A549 (cell line): ENCODE data around the gene MRPL36. TPM values are rescaled to one million over a fixed set of nuclear protein-coding genes. Genes with fewer than 3 reads are reported as not detected.

ENCODE experiments used
- ATAC-seq, 2 experiments: fragments of 200-7000 bp in 1 of 2; fragments of >200 bp in 1 of 2; cut with Nextera tagmentation in 1 of 2; cut with Tn5 transposase in 1 of 2; 3 replicates each; pipeline versions ENCODE4 v1.8.0 to v1.9.1; 2018 to 2020; ENCODE audit warnings: mild to moderate bottlenecking in 1 of 2, moderate library complexity in 1 of 2
- CTCF ChIA-PET: fragments of 300-600 bp; sonication (Branson Sonifier 250); formaldehyde crosslinking; extraction: SDS; loops from one replicate; lab custom pipeline; 2021; ENCODE audit warnings: antibody characterized with exemption, inconsistent platforms; lab: Yijun Ruan, JAX
- POLR2A ChIA-PET: fragments of 350-600 bp; formaldehyde crosslinking; extraction: SDS; loops from one replicate; lab custom pipeline; 2021; ENCODE audit warnings: antibody characterized with exemption, inconsistent platforms; lab: Yijun Ruan, JAX
- DNase-seq, 2 experiments: peaks; one replicate each; pipeline versions ENCODE4 v3.0.0 to v3.0.0-alpha.2; 2011 to 2016; ENCODE audit warnings: low read depth in 1 of 2, low spot score in 1 of 2
- FAIRE-seq: peaks from 2 replicates; lab custom pipeline; 2011; peaks lifted over from hg19 to GRCh38; lab: Jason Lieb, UNC
- H3K27ac ChIP-seq, 2 experiments: fragments of >200 bp; sonication (Bioruptor Twin); formaldehyde crosslinking; 3 replicates each; pipeline ENCODE4 v1.5.1; 2016 to 2017
- H3K4me1 ChIP-seq: fragments of >200 bp; sonication (Bioruptor Twin); formaldehyde crosslinking; 3 replicates; pipeline ENCODE4 v1.6.1; 2016
- H3K4me2 ChIP-seq: fragments of >200 bp; sonication (Bioruptor Twin); formaldehyde crosslinking; 3 replicates; pipeline ENCODE4 v1.6.1; 2016
- H3K4me3 ChIP-seq: fragments of >200 bp; sonication (Bioruptor Twin); formaldehyde crosslinking; 3 replicates; pipeline ENCODE4 v1.5.1; 2016
- H3K9me3 ChIP-seq: fragments of >200 bp; sonication (Bioruptor Twin); formaldehyde crosslinking; 3 replicates; pipeline ENCODE4 v1.6.1; 2016
- BHLHE40 ChIP-seq: IDR thresholded peaks from 2 replicates; pipeline ENCODE4 v1.6.1; 2012; ENCODE audit warnings: low read depth, low read length, inconsistent platforms
- CEBPB ChIP-seq, 2 experiments: fragments of >200 bp in 1 of 2; sonication (Bioruptor Twin) in 1 of 2; formaldehyde crosslinking in 1 of 2; IDR thresholded peaks; 2 replicates each; pipeline ENCODE4 v1.6.1; 2012 to 2016
- CHD4 ChIP-seq: fragments of 200-600 bp; sonication (generic); IDR thresholded peaks from 2 replicates; pipeline ENCODE4 v1.6.1; 2016; ENCODE audit warnings: antibody characterized with exemption, mild to moderate bottlenecking, borderline replicate concordance
- FOSL2 ChIP-seq, 2 experiments: fragments of 450-650 bp in 1 of 2; fragments of >200 bp in 1 of 2; sonication (Bioruptor Twin) in 1 of 2; formaldehyde crosslinking; IDR thresholded peaks; 2 replicates each; pipeline versions ENCODE4 v1.5.0 to v1.6.1; 2016 to 2020; ENCODE audit warnings: mild to moderate bottlenecking in 1 of 2, moderate library complexity in 1 of 2
- HDAC2 ChIP-seq: fragments of 200-600 bp; sonication (generic); IDR thresholded peaks from 2 replicates; pipeline ENCODE4 v1.6.1; 2016
- HOXA7 ChIP-seq: fragments of 250-450 bp; sonication (Bioruptor Pico); IDR thresholded peaks from 2 replicates; pipeline ENCODE4 v1.5.0; 2020; ENCODE audit warnings: mild to moderate bottlenecking, moderate library complexity
- HOXB5 ChIP-seq: fragments of 250-450 bp; sonication (Bioruptor Pico); IDR thresholded peaks from 2 replicates; pipeline ENCODE4 v1.5.0; 2020; ENCODE audit warnings: mild to moderate bottlenecking, moderate library complexity
- JUN ChIP-seq, 2 experiments: fragments of >200 bp; sonication (Bioruptor Twin); formaldehyde crosslinking; IDR thresholded peaks; 2 replicates in 1 of 2; 3 replicates in 1 of 2; pipeline ENCODE4 v1.6.1; 2016 to 2017
- KDM1A ChIP-seq: fragments of 200-600 bp; sonication (generic); IDR thresholded peaks from 2 replicates; pipeline ENCODE4 v1.6.1; 2016; ENCODE audit warnings: low read depth, mild to moderate bottlenecking
- MAFK ChIP-seq: fragments of 450-650 bp; IDR thresholded peaks from 2 replicates; pipeline ENCODE4 v1.6.1; 2014; ENCODE audit not compliant: partially characterized antibody
- MYC ChIP-seq: IDR thresholded peaks from 2 replicates; pipeline ENCODE4 v1.6.1; 2012; ENCODE audit warnings: mild to moderate bottlenecking, inconsistent platforms, low read length, improper control_type of control experiment, borderline replicate concordance
- NFE2L2 ChIP-seq: fragments of 150-350 bp; conservative IDR thresholded peaks from 2 replicates; pipeline ENCODE4 v1.6.1; 2014; ENCODE audit warnings: low read length
- NR3C1 ChIP-seq: fragments of >200 bp; sonication (Bioruptor Twin); formaldehyde crosslinking; IDR thresholded peaks from 3 replicates; pipeline ENCODE4 v1.6.1; 2017
- TFCP2L1 ChIP-seq: fragments of 250-450 bp; sonication (Bioruptor Pico); IDR thresholded peaks from 2 replicates; pipeline ENCODE4 v1.5.0; 2021; ENCODE audit warnings: mild to moderate bottlenecking
- TP53 ChIP-seq: fragments of 250-450 bp; sonication (Bioruptor Pico); IDR thresholded peaks from 2 replicates; pipeline ENCODE4 v1.5.0; 2021; ENCODE audit warnings: mild to moderate bottlenecking, moderate library complexity
- USF2 ChIP-seq: fragments of 450-650 bp; IDR thresholded peaks from 2 replicates; pipeline ENCODE4 v1.6.1; 2014; ENCODE audit warnings: antibody characterized with exemption
- ZSCAN20 ChIP-seq: fragments of 250-450 bp; sonication (Bioruptor Pico); IDR thresholded peaks from 2 replicates; pipeline ENCODE4 v1.8.0; 2022; ENCODE audit warnings: mild to moderate bottlenecking, moderate library complexity
- WGBS: methylation state at CpG from one replicate; pipeline ENCODE4 v1.1.6; 2017; ENCODE audit errors: missing lambda C conversion rate; 5-methylcytosine and 5-hydroxymethylcytosine counted together
- polyA plus RNA-seq, 4 experiments: library from polyadenylated mRNA; depleted of rRNA in 3 of 4; stranded (reverse); fragments of >200 nt; fragmentation: RNase III in 1 of 4; extraction: RNeasy Plus Mini Kit Qiagen cat#74134 plus additional on column Dnase treatment in 1 of 4; gene quantifications; 2 replicates in 3 of 4; 3 replicates in 1 of 4; pipeline ENCODE4 v1.2.3, GENCODE V29; 2011 to 2017

Gene MRPL36
- polyA plus RNA-seq, 2 of the 4 experiments (the other 2 are of a cell fraction), result 114 to 127 TPM

DNA sequence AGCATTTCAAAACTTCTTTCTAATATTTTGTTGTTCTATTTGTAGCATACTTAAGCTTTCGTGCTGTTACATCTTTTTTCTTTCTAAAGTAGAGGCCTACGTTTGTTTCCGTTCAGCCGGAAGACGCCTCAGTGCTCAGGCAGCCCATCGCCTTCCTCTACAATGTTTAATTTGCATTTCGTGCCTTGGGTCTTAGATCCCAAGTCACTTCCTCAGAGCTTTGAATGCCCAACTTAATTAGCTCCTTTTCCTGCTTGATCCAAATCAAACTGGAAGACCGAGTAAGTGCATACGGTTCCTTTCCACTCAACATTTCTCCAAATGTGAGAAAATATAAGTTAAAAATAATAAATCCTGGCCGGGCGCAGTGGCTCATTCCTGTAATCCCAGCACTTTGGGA, 43.2 kb downstream of the MRPL36 start:
- peak; percentile 46 for FAIRE-seq
- no peaks in the 10 kb centered on the region for H3K4me1 ChIP-seq
- no peak for DNase-seq
- TF ChIP-seq TFCP2L1 (CRISPR knock-in tag) (no peak), BHLHE40 (no peak), USF2 (no peak)
- H3K27ac ChIP-seq, result no peak overlapping the region
- ChIA-PET CTCF (interaction anchor here (0.6 kb wide), 1 partner anchor 22 kb away, joined by 3 read pairs; no protein-coding TSS in a partner anchor), POLR2A (no interaction called here)
- no peak overlapping the region for H3K4me3 ChIP-seq
- no peak for ATAC-seq
- WGBS, result 68% methylated on average over 11 of the region's 11 CpGs
- no peaks in the 10 kb centered on the region for H3K9me3 ChIP-seq
- no peak overlapping the region for H3K4me2 ChIP-seq

- CTCF ChIA-PET, result interaction anchor here (2.3 kb wide), 1 partner anchor 8 kb away, joined by 8 read pairs; no protein-coding TSS in a partner anchor
Observed at GRCh38 chr5:1755321-1755949, 44.2 kb downstream of the MRPL36 start.

GRCh38 chr5:1754531-1755220, 45.0 kb downstream of the MRPL36 start:
- Histone ChIP-seq H3K4me1 (no peaks in the 10 kb centered on the region), H3K4me3 (no peak overlapping the region), H3K27ac (no peak overlapping the region), H3K9me3 (no peaks in the 10 kb centered on the region), H3K4me2 (no peak overlapping the region)
- ChIA-PET POLR2A (no interaction called here), CTCF (interaction anchor here (2.3 kb wide), 1 partner anchor 9 kb away, joined by 8 read pairs; no protein-coding TSS in a partner anchor)
- DNase-seq, result no peak
- TF ChIP-seq ZSCAN20 (CRISPR knock-in tag) (no peak), KDM1A (no peak)
- WGBS, result 31% methylated on average over 14 of the region's 14 CpGs
- no peak for FAIRE-seq
- ATAC-seq, result no peak

More at GRCh38 chr5:1755321-1755949, 44.2 kb downstream of the MRPL36 start:
- Histone ChIP-seq H3K27ac (no peak overlapping the region), H3K4me2 (no peak overlapping the region), H3K9me3 (no peaks in the 10 kb centered on the region), H3K4me3 (no peak overlapping the region), H3K4me1 (no peaks in the 10 kb centered on the region)
- POLR2A ChIA-PET, result no interaction called here
- ATAC-seq, result no peak
- 61% methylated on average over 14 of the region's 14 CpGs for WGBS
- FAIRE-seq, result no peak
- DNase-seq, result no peak
- TF ChIP-seq JUN (IDR thresholded peaks at IDR 0.05) (no peak), MAFK (peak; percentile 13)

DNA sequence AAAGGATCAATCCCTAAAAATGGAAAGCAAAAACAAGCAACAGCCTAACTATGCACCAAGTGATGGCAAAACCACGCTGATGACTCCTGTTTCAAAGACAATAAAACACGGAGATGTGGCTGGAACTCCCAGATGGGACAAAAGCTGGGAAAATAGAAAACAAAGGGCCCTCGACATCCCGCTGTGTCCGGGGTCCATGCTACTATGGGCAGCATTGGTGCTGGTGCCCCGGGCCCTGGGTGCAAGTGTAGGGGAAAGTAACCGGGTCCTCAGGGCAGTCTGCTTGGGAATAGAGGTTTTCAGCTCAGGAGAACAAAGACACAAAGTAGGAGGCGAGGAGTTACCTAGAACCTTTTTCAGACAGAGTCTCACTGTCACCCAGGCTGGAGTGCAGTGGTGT, 46.1 kb downstream of the MRPL36 start:
- H3K4me2 ChIP-seq, result no peak overlapping the region
- 37% methylated on average over 8 of the region's 8 CpGs for WGBS
- TF ChIP-seq MYC (no peak), HOXB5 (CRISPR knock-in tag) (no peak), FOSL2 (IDR thresholded peaks at IDR 0.05) (no peak), FOSL2 (CRISPR knock-in tag; IDR thresholded peaks at IDR 0.05) (no peak), TP53 (no peak), NR3C1 (no peak), HDAC2 (no peak), CHD4 (no peak), CEBPB (IDR thresholded peaks at IDR 0.05) (no peak), NFE2L2 (no peak), HOXA7 (no peak)
- no peak for ATAC-seq
- no peak for DNase-seq
- FAIRE-seq, result no peak
- H3K9me3 ChIP-seq, result no peaks in the 10 kb centered on the region
- CTCF ChIA-PET, result interaction anchor here (0.6 to 1.3 kb wide), 2 partner anchors 13 to 492 kb away, joined by 3 to 6 read pairs; no protein-coding TSS in a partner anchor
- no peak overlapping the region for H3K27ac ChIP-seq
- no peak overlapping the region for H3K4me3 ChIP-seq
- H3K4me1 ChIP-seq, result no peaks in the 10 kb centered on the region
- POLR2A ChIA-PET, result no interaction called here
